Adrenal gland (tissue), 5 donors: Measurements from ENCODE around the gene SPATA9.

ENCODE experiments used
- CTCF ChIP-seq, 6 experiments: fragments of 450-650 bp in 4 of 6; fragments of 200-600 bp in 2 of 6; sonication (generic) in 1 of 6; IDR thresholded peaks; 1 replicate in 5 of 6; 2 replicates in 1 of 6; pipeline versions ENCODE4 v1.5.1 to v1.8.0; 2016 to 2021; ENCODE audit warnings: antibody characterized with exemption in 6 of 6, mild to moderate bottlenecking in 2 of 6, moderate library complexity in 1 of 6
- POLR2A ChIP-seq, 2 donors: fragments of 450-650 bp; IDR thresholded peaks; one replicate each; pipeline ENCODE4 v1.6.1; 2017; ENCODE audit warnings: antibody characterized with exemption in 2 of 2, mild to moderate bottlenecking in 2 of 2, moderate library complexity in 1 of 2
- donor health status: DM: no; HTN: no; CAD: no.

GRCh38 chr5:95668728-95669127 is 14.1 kb downstream of the SPATA9 start:
- TF ChIP-seq CTCF (IDR thresholded peaks at IDR 0.05) (no peak), POLR2A (IDR thresholded peaks at IDR 0.05) (no peak)
